Measurements from ENCODE around the gene MIPOL1.

- TF ChIP-seq TAF1 (IDR thresholded peaks at IDR 0.05; ENCODE audit: borderline replicate concordance, low read depth, low read length) (no peak), POLR2A (IDR thresholded peaks at IDR 0.05; ENCODE audit: low read depth, low read length) (no peak)
Observed at GRCh38 chr14:37170237-37170636, 27.5 kb upstream of the MIPOL1 start.
